ENCODE measurements around the gene CCNL1. TPM values are rescaled to one million over a fixed set of nuclear protein-coding genes. Genes with fewer than 3 reads are reported as not detected.

CCNL1 gene
- polyA plus RNA-seq, 1 donor (not counting 4 experiments of a cell fraction or from before 2014, with no cell fraction given) = 136 TPM

GRCh38 chr3:157117875-157118654 lies 41.9 kb downstream of the CCNL1 start:
- no peak for FAIRE-seq
- no peaks in the 10 kb centered on the region for H3K36me3 ChIP-seq (ENCODE audit: control insufficient read depth in 2 of 2, extremely low read depth in 1 of 2, insufficient read depth in 2 of 2, low read length in 2 of 2)
- dilution Hi-C loops (cut with MboI; ENCODE audit: extremely low pct_ligation_motif_present, low sequenced_read_pairs) = no loop called here
- TF ChIP-seq CTCF (optimal IDR thresholded peaks at IDR 0.05 in 1 of 3, IDR thresholded peaks at IDR 0.05 in 1 of 3, conservative IDR thresholded peaks at IDR 0.05 in 1 of 3; ENCODE audit: extremely low read depth in 1 of 3, insufficient read depth in 2 of 3, low read length in 3 of 3) (no peak), EZH2 (IDR thresholded peaks at IDR 0.05; ENCODE audit: low read length) (no peak)
- H4K20me1 ChIP-seq (ENCODE audit: control insufficient read depth, extremely low read depth, insufficient read depth, low read length) = no peaks in the 10 kb centered on the region
- no peak for DNase-seq (ENCODE audit: low read depth, low spot score)
- no peaks in the 10 kb centered on the region for H3K9me1 ChIP-seq (ENCODE audit: control insufficient read depth, extremely low read depth, insufficient read depth, low read length)
- no peak overlapping the region for H3K27ac ChIP-seq (ENCODE audit: control insufficient read depth, insufficient read depth, low read length)
- H2AFZ ChIP-seq (ENCODE audit: control insufficient read depth, low read length) = no peak overlapping the region
- no peak overlapping the region for H3K9ac ChIP-seq (ENCODE audit: control insufficient read depth, extremely low read depth, insufficient read depth, low read length)
- no peak overlapping the region for H3K4me2 ChIP-seq (ENCODE audit: control insufficient read depth, extremely low read depth, insufficient read depth, low read depth, low read length)
- no peaks in the 10 kb centered on the region for H3K79me2 ChIP-seq (ENCODE audit: control insufficient read depth, insufficient read depth, low read length)
- no peak overlapping the region for H3K4me3 ChIP-seq (ENCODE audit: control insufficient read depth in 2 of 3, extremely low read depth in 1 of 3, insufficient read depth in 2 of 3, low read depth in 1 of 3, low read length in 3 of 3)
- H3K27me3 ChIP-seq (ENCODE audit: control insufficient read depth, extremely low read depth, insufficient read depth, low read length) = no peaks in the 10 kb centered on the region
- H3K4me1 ChIP-seq (ENCODE audit: control insufficient read depth, extremely low read depth, insufficient read depth, low read length) = peaks cover 43% of the 10 kb centered on the region
- no peaks in the 10 kb centered on the region for H3K9me3 ChIP-seq (ENCODE audit: control insufficient read depth, low read depth, low read length)

DNA sequence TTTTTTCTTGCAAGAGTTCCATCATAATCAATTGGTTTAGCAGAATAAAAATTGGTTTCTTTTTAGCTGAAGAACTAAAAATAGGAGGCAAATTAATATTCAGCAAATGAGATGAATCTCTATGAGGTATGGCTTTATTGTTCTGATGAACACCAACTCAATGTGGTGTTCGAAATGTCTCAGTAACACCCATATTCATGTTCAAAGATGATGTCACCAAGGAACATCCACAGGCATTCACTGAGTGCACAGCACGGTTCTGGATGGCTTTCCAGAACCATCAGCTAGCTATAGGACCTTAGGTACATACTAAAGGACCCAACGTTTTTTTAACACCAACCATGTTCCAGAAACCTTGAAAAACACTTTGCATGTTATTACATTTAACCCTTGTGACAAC lies 42.7 kb downstream of the CCNL1 start:
- FAIRE-seq (no peak), DNase-seq (ENCODE audit: low read depth, low spot score) (no peak)
- dilution Hi-C loops (cut with MboI; ENCODE audit: extremely low pct_ligation_motif_present, low sequenced_read_pairs) = no loop called here
- Histone ChIP-seq H4K20me1 (ENCODE audit: control insufficient read depth, extremely low read depth, insufficient read depth, low read length) (no peaks in the 10 kb centered on the region), H3K27me3 (ENCODE audit: control insufficient read depth, extremely low read depth, insufficient read depth, low read length) (no peaks in the 10 kb centered on the region), H3K9me3 (ENCODE audit: control insufficient read depth, low read depth, low read length) (no peaks in the 10 kb centered on the region), H3K36me3 (ENCODE audit: control insufficient read depth in 2 of 2, extremely low read depth in 1 of 2, insufficient read depth in 2 of 2, low read length in 2 of 2) (no peaks in the 10 kb centered on the region), H3K4me2 (ENCODE audit: control insufficient read depth, extremely low read depth, insufficient read depth, low read depth, low read length) (no peak overlapping the region), H3K27ac (ENCODE audit: control insufficient read depth, insufficient read depth, low read length) (no peak overlapping the region), H3K4me3 (ENCODE audit: control insufficient read depth in 2 of 3, extremely low read depth in 1 of 3, insufficient read depth in 2 of 3, low read depth in 1 of 3, low read length in 3 of 3) (no peak overlapping the region), H3K9ac (ENCODE audit: control insufficient read depth, extremely low read depth, insufficient read depth, low read length) (no peak overlapping the region), H3K4me1 (ENCODE audit: control insufficient read depth, extremely low read depth, insufficient read depth, low read length) (peaks cover 34% of the 10 kb centered on the region), H3K9me1 (ENCODE audit: control insufficient read depth, extremely low read depth, insufficient read depth, low read length) (no peaks in the 10 kb centered on the region), H2AFZ (ENCODE audit: control insufficient read depth, low read length) (no peak overlapping the region), H3K79me2 (ENCODE audit: control insufficient read depth, insufficient read depth, low read length) (no peaks in the 10 kb centered on the region)
- TF ChIP-seq CTCF (optimal IDR thresholded peaks at IDR 0.05 in 1 of 3, IDR thresholded peaks at IDR 0.05 in 1 of 3, conservative IDR thresholded peaks at IDR 0.05 in 1 of 3; ENCODE audit: extremely low read depth in 1 of 3, insufficient read depth in 2 of 3, low read length in 3 of 3) = no peak
- no peak for TF ChIP-seq EZH2 (IDR thresholded peaks at IDR 0.05; ENCODE audit: low read length)
